ENCODE data around the gene SH3BP5L. TPM values are rescaled to one million over a fixed set of nuclear protein-coding genes. Genes with fewer than 3 reads are reported as not detected.

Gene SH3BP5L
- total and polyA plus RNA-seq, 2 of the 13 experiments (the other 11 are each of a cell fraction or from before 2014, with no cell fraction given): 10.3 to 14.9 TPM

GRCh38 chr1:248813546-248813945 lies 12.2 kb downstream of the SH3BP5L start:
- intact Hi-C loops (cut with micrococcal nuclease; ENCODE audit: unreplicated experiment): no loop called here
- no peak overlapping the region for H3K9ac ChIP-seq (ENCODE audit: insufficient read depth, low read depth, low read length)
- H3K36me3 ChIP-seq (replicated peaks in 1 of 2; ENCODE audit: control insufficient read depth in 1 of 2, insufficient read depth in 2 of 2, low read length in 2 of 2): peaks cover 17 to 59% of the 10 kb centered on the region in 2 experiments
- no peak overlapping the region for H3K4me2 ChIP-seq (ENCODE audit: low read depth, low read length)
- FAIRE-seq: no peak
- H3K27ac ChIP-seq (ENCODE audit: extremely low read length, insufficient read depth, low read length): no peak overlapping the region
- TF ChIP-seq CTCF (CRISPR knock-in tag; IDR thresholded peaks at IDR 0.05) (no peak), ZNF256 (CRISPR knock-in tag; conservative IDR thresholded peaks at IDR 0.05) (no peak), DPF2 (CRISPR knock-in tag; IDR thresholded peaks at IDR 0.05; ENCODE audit: borderline replicate concordance, low read depth) (no peak)
- H3K9me3 ChIP-seq (ENCODE audit: low read length): no peaks in the 10 kb centered on the region
- no peaks in the 10 kb centered on the region for H4K20me1 ChIP-seq (ENCODE audit: insufficient read depth, low read length)
- POLR2A ChIA-PET: no interaction called here
- no peak overlapping the region for H3K4me3 ChIP-seq (replicated peaks in 1 of 3; ENCODE audit: insufficient read depth in 1 of 3, low read depth in 2 of 3, low read length in 3 of 3)
- no peaks in the 10 kb centered on the region for H3K4me1 ChIP-seq (ENCODE audit: insufficient read depth, low read length)
- no peak for ATAC-seq
- no TSS peak for BruUV-seq (replicated peaks)
- H2AFZ ChIP-seq (ENCODE audit: low read length): no peak overlapping the region
- WGBS (ENCODE audit: low lambda C conversion rate): 92% methylated on average over 4 of the region's 8 CpGs
- DNase-seq (ENCODE audit: low spot score): no peak
- no peaks in the 10 kb centered on the region for H3K27me3 ChIP-seq (ENCODE audit: control insufficient read depth in 1 of 2, insufficient read depth in 2 of 2, low read length in 2 of 2)
- CTCF ChIA-PET (ENCODE audit: low intra/inter-chr PET ratio, low total read pairs): no interaction called here
- H3K79me2 ChIP-seq (ENCODE audit: insufficient read depth, low read length): no peaks in the 10 kb centered on the region
- in situ Hi-C loops (cut with HindIII; ENCODE audit: extremely low pct_ligation_motif_present, low pct_unique_long_range_greater_than_20kb): no loop called here

GRCh38 chr1:248812736-248813425 lies 12.8 kb downstream of the SH3BP5L start:
- intact Hi-C loops (cut with micrococcal nuclease; ENCODE audit: unreplicated experiment) (no loop called here), in situ Hi-C loops (cut with HindIII; ENCODE audit: extremely low pct_ligation_motif_present, low pct_unique_long_range_greater_than_20kb) (no loop called here)
- FAIRE-seq (no peak), ATAC-seq (no peak), DNase-seq (ENCODE audit: low spot score) (no peak)
- Histone ChIP-seq H3K36me3 (replicated peaks in 1 of 2; ENCODE audit: control insufficient read depth in 1 of 2, insufficient read depth in 2 of 2, low read length in 2 of 2) (peaks cover 17 to 55% of the 10 kb centered on the region in 2 experiments), H3K79me2 (ENCODE audit: insufficient read depth, low read length) (no peaks in the 10 kb centered on the region), H3K27ac (ENCODE audit: extremely low read length, insufficient read depth, low read length) (no peak overlapping the region), H4K20me1 (ENCODE audit: insufficient read depth, low read length) (no peaks in the 10 kb centered on the region), H3K9ac (ENCODE audit: insufficient read depth, low read depth, low read length) (no peak overlapping the region), H2AFZ (ENCODE audit: low read length) (no peak overlapping the region), H3K4me2 (ENCODE audit: low read depth, low read length) (no peak overlapping the region), H3K9me3 (ENCODE audit: low read length) (no peaks in the 10 kb centered on the region), H3K27me3 (ENCODE audit: control insufficient read depth in 1 of 2, insufficient read depth in 2 of 2, low read length in 2 of 2) (no peaks in the 10 kb centered on the region), H3K4me3 (replicated peaks in 1 of 3; ENCODE audit: insufficient read depth in 1 of 3, low read depth in 2 of 3, low read length in 3 of 3) (no peak overlapping the region), H3K4me1 (ENCODE audit: insufficient read depth, low read length) (no peaks in the 10 kb centered on the region)
- WGBS (ENCODE audit: low lambda C conversion rate): 98% methylated on average over 23 of the region's 23 CpGs
- BruUV-seq (replicated peaks): no TSS peak
- CTCF ChIA-PET (ENCODE audit: low intra/inter-chr PET ratio, low total read pairs): no interaction called here
- POLR2A ChIA-PET: no interaction called here
- no peak for TF ChIP-seq ZNF280D (CRISPR knock-in tag; IDR thresholded peaks at IDR 0.05)
- TF ChIP-seq KAT2B (IDR thresholded peaks at IDR 0.05; ENCODE audit: borderline replicate concordance, low read depth, low read length): no peak
- no peak for TF ChIP-seq FOXK2 (IDR thresholded peaks at IDR 0.05)
